Inferior parietal cortex (tissue), 1 donor: ENCODE data around the gene TP73.

Source experiments
- DNase-seq: peaks from one replicate; pipeline ENCODE4 v3.0.0-alpha.2; 2016; ENCODE audit errors: extremely low spot score

TP73 gene

GRCh38 chr1:3673381-3674099 lies 21.2 kb downstream of the TP73 start:
- no peak for DNase-seq

GRCh38 chr1:3674100-3675094 lies 22.1 kb downstream of the TP73 start:
- no peak for DNase-seq

GRCh38 chr1:3675436-3675835 lies 23.1 kb downstream of the TP73 start:
- no peak for DNase-seq

- no peak for DNase-seq
Measured at GRCh38 chr1:3676581-3677470, 24.5 kb downstream of the TP73 start.

GRCh38 chr1:3677484-3677883 lies 25.2 kb downstream of the TP73 start:
- no peak for DNase-seq

- DNase-seq, result no peak
Measured at GRCh38 chr1:3678361-3679097, 26.2 kb downstream of the TP73 start.

GRCh38 chr1:3679098-3679555 lies 26.8 kb downstream of the TP73 start:
- DNase-seq, result no peak

- DNase-seq, result no peak
Measured at GRCh38 chr1:3679799-3680453, 27.6 kb downstream of the TP73 start.

GRCh38 chr1:3680488-3681230 lies 28.3 kb downstream of the TP73 start:
- DNase-seq, result no peak

- no peak for DNase-seq
Measured at GRCh38 chr1:3681231-3681897, 29.0 kb downstream of the TP73 start.

GRCh38 chr1:3681898-3682806 lies 29.8 kb downstream of the TP73 start:
- DNase-seq, result no peak

GRCh38 chr1:3683197-3683596 lies 30.9 kb downstream of the TP73 start:
- no peak for DNase-seq

GRCh38 chr1:3683992-3684391 lies 31.7 kb downstream of the TP73 start:
- no peak for DNase-seq

GRCh38 chr1:3685222-3685621 lies 32.9 kb downstream of the TP73 start:
- no peak for DNase-seq

GRCh38 chr1:3685906-3686305 lies 33.6 kb downstream of the TP73 start:
- DNase-seq, result no peak

- no peak for DNase-seq
Measured at GRCh38 chr1:3687504-3687903, 35.2 kb downstream of the TP73 start.

- DNase-seq, result no peak
Measured at GRCh38 chr1:3688356-3689137, 36.2 kb downstream of the TP73 start.
